ENCODE data around the gene AFF3. TPM values are rescaled to one million over a fixed set of nuclear protein-coding genes. Genes with fewer than 3 reads are reported as not detected.

Gene AFF3
- total and polyA plus RNA-seq, 4 experiments from 2014 or later: 0.63 to 4.6 (median 3.6) TPM

- intact Hi-C loops (cut with micrococcal nuclease): no loop called here
- H3K4me1 Mint-ChIP-seq: no peaks in the 10 kb centered on the region
- no peaks in the 10 kb centered on the region for H3K36me3 ChIP-seq (ENCODE audit: insufficient read depth, low read length)
- H3K27ac Mint-ChIP-seq: no peak overlapping the region
- no peak overlapping the region for H3K4me3 Mint-ChIP-seq
- ChIA-PET CTCF (ENCODE audit: partially characterized antibody) (no interaction called here), POLR2A (ENCODE audit: partially characterized antibody) (no interaction called here)
- H3K27me3 ChIP-seq (ENCODE audit: insufficient read depth, low read length): no peaks in the 10 kb centered on the region
- H3K36me3 Mint-ChIP-seq: no peaks in the 10 kb centered on the region
- no peak for DNase-seq
- H3K27me3 Mint-ChIP-seq: no peaks in the 10 kb centered on the region
- H3K9me3 Mint-ChIP-seq: no peaks in the 10 kb centered on the region
- H3K4me3 ChIP-seq (ENCODE audit: low read length in 2 of 2): no peak overlapping the region
- H3K4me1 ChIP-seq (ENCODE audit: insufficient read depth, low read length): no peaks in the 10 kb centered on the region
- no peaks in the 10 kb centered on the region for H3K9me3 ChIP-seq (ENCODE audit: control insufficient read depth in 1 of 2, low read length in 2 of 2)
- no peak overlapping the region for H3K27ac ChIP-seq (ENCODE audit: low read depth, low read length)
Observed at GRCh38 chr2:99595373-99595772, 547.0 kb downstream of the AFF3 start.

- no peaks in the 10 kb centered on the region for H3K4me1 Mint-ChIP-seq
- no peaks in the 10 kb centered on the region for H3K36me3 ChIP-seq (ENCODE audit: insufficient read depth, low read length)
- no peaks in the 10 kb centered on the region for H3K36me3 Mint-ChIP-seq
- no peaks in the 10 kb centered on the region for H3K9me3 Mint-ChIP-seq
- intact Hi-C loops (cut with micrococcal nuclease): no loop called here
- POLR2A ChIA-PET (ENCODE audit: partially characterized antibody): no interaction called here
- no peaks in the 10 kb centered on the region for H3K9me3 ChIP-seq (ENCODE audit: control insufficient read depth in 1 of 2, low read length in 2 of 2)
- no peaks in the 10 kb centered on the region for H3K27me3 ChIP-seq (ENCODE audit: insufficient read depth, low read length)
- H3K27ac ChIP-seq (ENCODE audit: low read depth, low read length): no peak overlapping the region
- H3K4me3 ChIP-seq (ENCODE audit: low read length in 2 of 2): no peak overlapping the region
- no peak for DNase-seq
- H3K4me1 ChIP-seq (ENCODE audit: insufficient read depth, low read length): no peaks in the 10 kb centered on the region
- CTCF ChIA-PET (ENCODE audit: partially characterized antibody): no interaction called here
- no peak overlapping the region for H3K27ac Mint-ChIP-seq
- no peaks in the 10 kb centered on the region for H3K27me3 Mint-ChIP-seq
- H3K4me3 Mint-ChIP-seq: no peak overlapping the region
Observed at GRCh38 chr2:99593692-99594427, 548.5 kb downstream of the AFF3 start.

GRCh38 chr2:99576775-99577174 is 565.6 kb downstream of the AFF3 start:
- no peaks in the 10 kb centered on the region for H3K27me3 Mint-ChIP-seq
- Histone ChIP-seq H3K9me3 (ENCODE audit: control insufficient read depth in 1 of 2, low read length in 2 of 2) (no peaks in the 10 kb centered on the region), H3K27ac (ENCODE audit: low read depth, low read length) (no peak overlapping the region), H3K36me3 (ENCODE audit: insufficient read depth, low read length) (no peaks in the 10 kb centered on the region), H3K27me3 (ENCODE audit: insufficient read depth, low read length) (no peaks in the 10 kb centered on the region), H3K4me1 (ENCODE audit: insufficient read depth, low read length) (no peaks in the 10 kb centered on the region), H3K4me3 (ENCODE audit: low read length in 2 of 2) (no peak overlapping the region)
- ChIA-PET CTCF (ENCODE audit: partially characterized antibody) (no interaction called here), POLR2A (ENCODE audit: partially characterized antibody) (no interaction called here)
- intact Hi-C loops (cut with micrococcal nuclease): no loop called here
- H3K4me3 Mint-ChIP-seq: no peak overlapping the region
- no peaks in the 10 kb centered on the region for H3K4me1 Mint-ChIP-seq
- no peaks in the 10 kb centered on the region for H3K9me3 Mint-ChIP-seq
- H3K36me3 Mint-ChIP-seq: no peaks in the 10 kb centered on the region
- DNase-seq: no peak
- H3K27ac Mint-ChIP-seq: no peak overlapping the region

GRCh38 chr2:99573634-99574251 is 568.6 kb downstream of the AFF3 start:
- H3K36me3 Mint-ChIP-seq: no peaks in the 10 kb centered on the region
- H3K36me3 ChIP-seq (ENCODE audit: insufficient read depth, low read length): no peaks in the 10 kb centered on the region
- CTCF ChIA-PET (ENCODE audit: partially characterized antibody): no interaction called here
- no peak overlapping the region for H3K27ac ChIP-seq (ENCODE audit: low read depth, low read length)
- no peaks in the 10 kb centered on the region for H3K4me1 Mint-ChIP-seq
- no peak for DNase-seq
- no peaks in the 10 kb centered on the region for H3K4me1 ChIP-seq (ENCODE audit: insufficient read depth, low read length)
- H3K9me3 ChIP-seq (ENCODE audit: control insufficient read depth in 1 of 2, low read length in 2 of 2): no peaks in the 10 kb centered on the region
- no peak overlapping the region for H3K4me3 ChIP-seq (ENCODE audit: low read length in 2 of 2)
- no peak overlapping the region for H3K4me3 Mint-ChIP-seq
- no peaks in the 10 kb centered on the region for H3K9me3 Mint-ChIP-seq
- POLR2A ChIA-PET (ENCODE audit: partially characterized antibody): no interaction called here
- intact Hi-C loops (cut with micrococcal nuclease): no loop called here
- H3K27ac Mint-ChIP-seq: no peak overlapping the region
- H3K27me3 ChIP-seq (ENCODE audit: insufficient read depth, low read length): no peaks in the 10 kb centered on the region
- H3K27me3 Mint-ChIP-seq: no peaks in the 10 kb centered on the region

GRCh38 chr2:99572373-99573164 is 569.8 kb downstream of the AFF3 start:
- ChIA-PET CTCF (ENCODE audit: partially characterized antibody) (interaction anchor here (0.9 to 1.2 kb wide), 2 partner anchors 12 to 14 kb away, joined by 3 to 9 read pairs; no protein-coding TSS in a partner anchor), POLR2A (ENCODE audit: partially characterized antibody) (no interaction called here)
- H3K4me3 Mint-ChIP-seq: no peak overlapping the region
- no peak overlapping the region for H3K27ac Mint-ChIP-seq
- H3K9me3 ChIP-seq (ENCODE audit: control insufficient read depth in 1 of 2, low read length in 2 of 2): no peaks in the 10 kb centered on the region
- no peak overlapping the region for H3K4me3 ChIP-seq (ENCODE audit: low read length in 2 of 2)
- H3K36me3 ChIP-seq (ENCODE audit: insufficient read depth, low read length): no peaks in the 10 kb centered on the region
- H3K27me3 Mint-ChIP-seq: no peaks in the 10 kb centered on the region
- no peaks in the 10 kb centered on the region for H3K4me1 Mint-ChIP-seq
- no peaks in the 10 kb centered on the region for H3K36me3 Mint-ChIP-seq
- H3K4me1 ChIP-seq (ENCODE audit: insufficient read depth, low read length): no peaks in the 10 kb centered on the region
- no peak overlapping the region for H3K27ac ChIP-seq (ENCODE audit: low read depth, low read length)
- H3K27me3 ChIP-seq (ENCODE audit: insufficient read depth, low read length): no peaks in the 10 kb centered on the region
- intact Hi-C loops (cut with micrococcal nuclease): no loop called here
- DNase-seq: no peak
- no peaks in the 10 kb centered on the region for H3K9me3 Mint-ChIP-seq

GRCh38 chr2:99571954-99572353 is 570.4 kb downstream of the AFF3 start:
- POLR2A ChIA-PET (ENCODE audit: partially characterized antibody): no interaction called here
- Mint-ChIP-seq H3K4me1 (no peaks in the 10 kb centered on the region), H3K27ac (no peak overlapping the region)

GRCh38 chr2:99571533-99571932 is 570.9 kb downstream of the AFF3 start:
- Histone ChIP-seq H3K4me3 (ENCODE audit: low read length in 2 of 2) (no peak overlapping the region), H3K36me3 (ENCODE audit: insufficient read depth, low read length) (no peaks in the 10 kb centered on the region), H3K27me3 (ENCODE audit: insufficient read depth, low read length) (no peaks in the 10 kb centered on the region), H3K9me3 (ENCODE audit: control insufficient read depth in 1 of 2, low read length in 2 of 2) (no peaks in the 10 kb centered on the region), H3K4me1 (ENCODE audit: insufficient read depth, low read length) (no peaks in the 10 kb centered on the region), H3K27ac (ENCODE audit: low read depth, low read length) (no peak overlapping the region)
- Mint-ChIP-seq H3K27ac (no peak overlapping the region), H3K9me3 (no peaks in the 10 kb centered on the region), H3K4me3 (no peak overlapping the region), H3K27me3 (no peaks in the 10 kb centered on the region), H3K4me1 (no peaks in the 10 kb centered on the region), H3K36me3 (no peaks in the 10 kb centered on the region)
- intact Hi-C loops (cut with micrococcal nuclease): no loop called here
- ChIA-PET CTCF (ENCODE audit: partially characterized antibody) (interaction anchor here (0.8 to 1.0 kb wide), 2 partner anchors 12 to 15 kb away, joined by 3 to 9 read pairs; no protein-coding TSS in a partner anchor), POLR2A (ENCODE audit: partially characterized antibody) (no interaction called here)
- DNase-seq: no peak

More at GRCh38 chr2:99571954-99572353, 570.4 kb downstream of the AFF3 start:
- Histone ChIP-seq H3K27me3 (ENCODE audit: insufficient read depth, low read length) (no peaks in the 10 kb centered on the region), H3K4me1 (ENCODE audit: insufficient read depth, low read length) (no peaks in the 10 kb centered on the region), H3K36me3 (ENCODE audit: insufficient read depth, low read length) (no peaks in the 10 kb centered on the region), H3K27ac (ENCODE audit: low read depth, low read length) (no peak overlapping the region), H3K4me3 (ENCODE audit: low read length in 2 of 2) (no peak overlapping the region), H3K9me3 (ENCODE audit: control insufficient read depth in 1 of 2, low read length in 2 of 2) (no peaks in the 10 kb centered on the region)
- Mint-ChIP-seq H3K4me3 (no peak overlapping the region), H3K27me3 (no peaks in the 10 kb centered on the region), H3K36me3 (no peaks in the 10 kb centered on the region), H3K9me3 (no peaks in the 10 kb centered on the region)
- no peak for DNase-seq
- CTCF ChIA-PET (ENCODE audit: partially characterized antibody): interaction anchor here (0.9 to 1.2 kb wide), 2 partner anchors 11 to 13 kb away, joined by 3 to 9 read pairs; no protein-coding TSS in a partner anchor
- intact Hi-C loops (cut with micrococcal nuclease): no loop called here

Data from CD4-positive, alpha-beta memory T cell (primary cell).